HUES6 (cell line): Measurements from ENCODE around the gene ENPP6.

Experiments used
- H3K27ac ChIP-seq: 2 replicates; pipeline ENCODE4 v1.7.0; 2013; ENCODE audit warnings: low read depth, mild to moderate bottlenecking, low read length, inconsistent platforms
- H3K27me3 ChIP-seq: 2 replicates; pipeline ENCODE4 v1.6.1; 2013; ENCODE audit warnings: low read length; ENCODE audit not compliant: control insufficient read depth, insufficient read depth
- H3K36me3 ChIP-seq: 2 replicates; pipeline ENCODE4 v1.6.1; 2013; ENCODE audit warnings: low read length; ENCODE audit not compliant: control insufficient read depth, insufficient read depth
- H3K4me1 ChIP-seq: 2 replicates; pipeline ENCODE4 v1.6.1; 2013; ENCODE audit warnings: low read length; ENCODE audit not compliant: control insufficient read depth, insufficient read depth
- H3K4me3 ChIP-seq: 2 replicates; pipeline ENCODE4 v1.5.1; 2013; ENCODE audit warnings: low read depth, low read length
- H3K9ac ChIP-seq: one replicate; pipeline ENCODE4 v1.6.1; 2013; ENCODE audit warnings: mild to moderate bottlenecking, low read length
- H3K9me3 ChIP-seq: 2 replicates; pipeline ENCODE4 v1.6.1; 2013; ENCODE audit warnings: low read depth, low read length; ENCODE audit not compliant: control insufficient read depth, insufficient read depth

ENPP6 gene

GRCh38 chr4:184201179-184201578 lies 16.5 kb downstream of the ENPP6 start:
- H3K27ac ChIP-seq, result no peak overlapping the region
- no peak overlapping the region for H3K9ac ChIP-seq
- H3K27me3 ChIP-seq, result no peaks in the 10 kb centered on the region
- no peak overlapping the region for H3K4me3 ChIP-seq
- H3K4me1 ChIP-seq, result no peaks in the 10 kb centered on the region
- 0 out of 2 replicates have a peak, but pooled peaks cover 5% of the 10 kb centered on the region for H3K9me3 ChIP-seq
- H3K36me3 ChIP-seq, result no peaks in the 10 kb centered on the region

DNA sequence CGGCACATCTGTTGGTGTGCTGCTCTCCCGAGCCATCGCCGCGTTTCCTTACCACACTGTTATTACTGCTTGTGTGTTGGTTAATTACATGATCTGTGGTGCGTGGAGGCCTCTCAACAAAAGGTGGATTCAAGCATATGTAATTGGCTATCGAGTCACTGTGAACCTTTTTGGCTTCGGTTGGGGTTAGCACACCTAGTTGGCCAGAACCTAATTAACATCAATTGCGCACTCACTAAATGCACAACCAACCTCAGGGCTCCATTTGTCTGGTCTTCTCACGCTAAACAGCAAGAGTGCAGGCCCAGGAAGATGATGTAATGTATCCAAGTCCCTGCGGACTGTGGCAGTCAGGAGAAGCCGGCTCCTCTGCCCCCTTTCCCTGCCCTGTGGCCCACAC lies 17.4 kb downstream of the ENPP6 start:
- Histone ChIP-seq H3K27me3 (no peaks in the 10 kb centered on the region), H3K9ac (no peak overlapping the region), H3K27ac (no peak overlapping the region), H3K9me3 (0 out of 2 replicates have a peak, but pooled peaks cover 5% of the 10 kb centered on the region), H3K4me1 (no peaks in the 10 kb centered on the region), H3K4me3 (no peak overlapping the region), H3K36me3 (no peaks in the 10 kb centered on the region)

DNA sequence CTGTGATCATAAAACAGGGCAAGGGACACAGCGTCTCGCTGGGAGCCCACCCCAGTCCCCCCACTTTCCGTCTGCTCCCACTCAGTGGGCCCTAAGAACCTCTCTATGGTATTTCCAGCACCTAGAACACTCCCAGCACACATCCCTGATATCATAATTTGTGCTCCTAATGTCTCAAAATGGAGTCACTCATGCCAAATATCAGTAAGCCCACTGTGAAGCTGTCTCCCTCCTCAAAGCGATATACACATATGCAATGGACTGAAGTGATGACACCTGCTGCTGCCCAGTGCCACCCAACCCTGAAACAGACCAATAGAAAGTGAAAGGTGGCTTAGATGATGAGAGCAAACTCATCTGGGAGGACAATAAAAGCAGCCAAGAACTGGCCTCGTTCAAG lies 17.9 kb downstream of the ENPP6 start:
- no peak overlapping the region for H3K27ac ChIP-seq
- no peaks in the 10 kb centered on the region for H3K4me1 ChIP-seq
- no peak overlapping the region for H3K9ac ChIP-seq
- H3K36me3 ChIP-seq, result no peaks in the 10 kb centered on the region
- H3K9me3 ChIP-seq, result 0 out of 2 replicates have a peak, but pooled peaks cover 5% of the 10 kb centered on the region
- no peak overlapping the region for H3K4me3 ChIP-seq
- H3K27me3 ChIP-seq, result no peaks in the 10 kb centered on the region

DNA sequence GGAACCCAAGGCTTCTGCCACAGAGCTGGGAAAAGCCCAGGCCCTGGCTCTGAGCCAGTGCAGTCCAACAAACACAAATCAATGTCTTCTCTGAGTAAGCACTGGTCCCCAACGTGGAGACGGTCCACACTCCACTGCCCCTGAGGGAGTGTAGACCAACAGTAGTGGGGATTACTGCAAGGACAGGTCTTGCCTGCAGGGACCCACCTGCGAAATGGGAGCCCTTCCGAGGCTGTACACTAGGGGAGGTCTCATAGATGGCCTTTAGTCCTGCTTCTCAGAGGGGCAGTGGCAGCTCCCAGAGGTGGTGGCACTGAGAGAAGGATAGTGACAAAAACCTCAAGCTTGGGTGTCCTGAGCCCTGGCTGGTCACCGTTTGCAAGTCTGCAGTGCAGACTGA lies 19.5 kb downstream of the ENPP6 start:
- H3K4me3 ChIP-seq, result no peak overlapping the region
- H3K9me3 ChIP-seq, result peaks cover 11% of the 10 kb centered on the region; the same call in 1 of the 2 replicates
- H3K4me1 ChIP-seq, result peaks cover 2% of the 10 kb centered on the region; the same call in 1 of the 2 replicates
- no peak overlapping the region for H3K9ac ChIP-seq
- no peaks in the 10 kb centered on the region for H3K27me3 ChIP-seq
- H3K27ac ChIP-seq, result no peak overlapping the region
- no peaks in the 10 kb centered on the region for H3K36me3 ChIP-seq

- H3K27me3 ChIP-seq, result no peaks in the 10 kb centered on the region
- H3K36me3 ChIP-seq, result no peaks in the 10 kb centered on the region
- H3K4me3 ChIP-seq, result no peak overlapping the region
- H3K9ac ChIP-seq, result no peak overlapping the region
- peaks cover 2% of the 10 kb centered on the region; the same call in 1 of the 2 replicates for H3K4me1 ChIP-seq
- no peak overlapping the region for H3K27ac ChIP-seq
- peaks cover 16% of the 10 kb centered on the region; the same call in 1 of the 2 replicates for H3K9me3 ChIP-seq
Measured at GRCh38 chr4:184197536-184198082, 20.1 kb downstream of the ENPP6 start.

DNA sequence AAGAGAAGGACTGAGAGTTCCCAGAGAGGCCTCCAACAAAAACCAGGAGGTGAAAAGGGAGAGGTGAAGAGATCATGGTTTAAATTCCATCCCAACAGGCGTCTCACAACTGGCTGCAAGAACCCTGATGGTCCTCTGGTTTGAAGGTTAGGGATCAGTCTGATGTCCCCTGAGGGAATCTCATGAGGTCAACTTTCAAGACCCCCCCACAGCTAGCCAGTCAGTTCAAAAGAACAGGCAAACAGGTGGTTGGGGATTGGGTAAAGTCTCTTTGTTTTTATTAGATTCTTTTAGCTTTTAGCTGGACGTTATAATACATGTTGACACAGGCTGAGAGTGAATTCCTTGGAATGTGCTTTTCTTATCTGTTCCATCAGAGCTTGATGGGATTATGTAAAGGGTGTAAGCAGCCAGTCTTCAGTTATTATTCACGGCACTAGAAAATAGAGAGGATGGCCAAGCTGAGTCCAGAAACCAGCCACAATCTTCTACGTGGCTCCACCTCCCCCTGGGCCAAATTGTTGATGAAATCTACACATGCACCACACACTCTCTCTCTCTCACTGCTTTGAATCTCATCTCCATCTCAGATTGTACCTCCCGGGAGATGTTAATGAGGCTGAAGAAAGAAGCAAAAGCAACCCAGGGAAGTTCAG lies 20.8 kb downstream of the ENPP6 start:
- peaks cover 2% of the 10 kb centered on the region; the same call in 1 of the 2 replicates for H3K4me1 ChIP-seq
- no peak overlapping the region for H3K4me3 ChIP-seq
- no peaks in the 10 kb centered on the region for H3K36me3 ChIP-seq
- H3K27ac ChIP-seq, result no peak overlapping the region
- no peak overlapping the region for H3K9ac ChIP-seq
- H3K27me3 ChIP-seq, result no peaks in the 10 kb centered on the region
- H3K9me3 ChIP-seq, result peaks cover 18% of the 10 kb centered on the region; the same call in 1 of the 2 replicates

GRCh38 chr4:184193556-184194525 lies 23.8 kb downstream of the ENPP6 start:
- Histone ChIP-seq H3K4me3 (no peak overlapping the region), H3K36me3 (no peaks in the 10 kb centered on the region), H3K27ac (no peak overlapping the region), H3K27me3 (no peaks in the 10 kb centered on the region), H3K9me3 (peaks cover 13% of the 10 kb centered on the region; the same call in 1 of the 2 replicates), H3K4me1 (peaks cover 2% of the 10 kb centered on the region; the same call in 1 of the 2 replicates), H3K9ac (no peak overlapping the region)

GRCh38 chr4:184192933-184193332 lies 24.7 kb downstream of the ENPP6 start:
- Histone ChIP-seq H3K36me3 (no peaks in the 10 kb centered on the region), H3K9me3 (peaks cover 13% of the 10 kb centered on the region; the same call in 1 of the 2 replicates), H3K27me3 (no peaks in the 10 kb centered on the region), H3K27ac (no peak overlapping the region), H3K4me1 (peaks cover 2% of the 10 kb centered on the region; the same call in 1 of the 2 replicates), H3K4me3 (no peak overlapping the region), H3K9ac (no peak overlapping the region)

DNA sequence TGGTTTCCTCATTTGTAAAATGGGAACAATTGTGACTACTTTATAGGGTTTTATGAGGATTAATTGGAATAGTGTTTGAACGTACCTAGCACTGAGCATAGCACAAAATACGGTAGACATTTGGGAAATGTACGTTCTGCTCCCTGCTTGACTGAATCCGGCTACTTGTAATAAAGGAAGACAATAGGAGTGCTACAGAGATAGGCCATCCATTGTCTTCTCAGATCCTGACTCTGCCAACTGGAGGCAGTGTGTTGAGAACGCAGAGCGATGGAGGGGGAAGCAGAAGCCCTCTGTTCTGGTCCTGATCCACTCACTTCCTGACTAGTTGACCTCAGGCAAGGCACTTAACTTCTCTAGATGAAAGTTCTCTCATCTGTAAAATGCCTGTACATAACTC lies 26.4 kb downstream of the ENPP6 start:
- no peak overlapping the region for H3K27ac ChIP-seq
- no peaks in the 10 kb centered on the region for H3K36me3 ChIP-seq
- H3K9me3 ChIP-seq, result peaks cover 13% of the 10 kb centered on the region; the same call in 1 of the 2 replicates
- H3K4me3 ChIP-seq, result no peak overlapping the region
- peaks cover 2% of the 10 kb centered on the region; the same call in 1 of the 2 replicates for H3K4me1 ChIP-seq
- H3K27me3 ChIP-seq, result no peaks in the 10 kb centered on the region
- H3K9ac ChIP-seq, result no peak overlapping the region

GRCh38 chr4:184190711-184191110 lies 27.0 kb downstream of the ENPP6 start:
- Histone ChIP-seq H3K4me1 (peaks cover 2% of the 10 kb centered on the region; the same call in 1 of the 2 replicates), H3K4me3 (no peak overlapping the region), H3K27me3 (no peaks in the 10 kb centered on the region), H3K9me3 (peaks cover 13% of the 10 kb centered on the region; the same call in 1 of the 2 replicates), H3K9ac (no peak overlapping the region), H3K27ac (no peak overlapping the region), H3K36me3 (no peaks in the 10 kb centered on the region)
